Adrenal gland (tissue), 12 donors: ENCODE results near the gene PTPRN2. TPM values are rescaled to one million over a fixed set of nuclear protein-coding genes. Genes with fewer than 3 reads are reported as not detected.

Experiments used
- DNase-seq, 7 donors: peaks; one replicate each; pipeline ENCODE4 v3.0.0-alpha.2; 2019 to 2020
- H3K27ac ChIP-seq, 5 donors: fragments of 200-600 bp; sonication (generic) in 4 of 5; 1 replicate in 3 of 5; 2 replicates in 2 of 5; pipeline versions ENCODE4 v1.5.1 to v1.8.0; 2016 to 2020; ENCODE audit warnings: mild to moderate bottlenecking in 1 of 5
- H3K27me3 ChIP-seq: fragments of 200-600 bp; 2 replicates; pipeline ENCODE4 v1.8.0; 2021
- H3K36me3 ChIP-seq, 2 donors: fragments of 200-600 bp; replicated peaks in 1 of 2; 1 replicate in 1 of 2; 2 replicates in 1 of 2; pipeline versions ENCODE4 v1.5.1 to v1.8.0; 2018 to 2022
- H3K4me1 ChIP-seq, 2 donors: fragments of 200-600 bp; replicated peaks in 1 of 2; 1 replicate in 1 of 2; 2 replicates in 1 of 2; pipeline versions ENCODE4 v1.5.1 to v1.8.0; 2018 to 2021
- H3K4me3 ChIP-seq, 4 donors: fragments of 200-600 bp; sonication (generic) in 3 of 4; one replicate each; pipeline ENCODE4 v1.5.1; 2016 to 2018
- H3K9me3 ChIP-seq, 3 donors: fragments of 200-600 bp; sonication (generic) in 1 of 3; replicated peaks in 1 of 3; 1 replicate in 2 of 3; 2 replicates in 1 of 3; pipeline versions ENCODE4 v1.5.1 to v1.8.0; 2016 to 2021
- CTCF ChIP-seq, 6 experiments: fragments of 450-650 bp in 4 of 6; fragments of 200-600 bp in 2 of 6; sonication (generic) in 1 of 6; IDR thresholded peaks; 1 replicate in 5 of 6; 2 replicates in 1 of 6; pipeline versions ENCODE4 v1.5.1 to v1.8.0; 2016 to 2021; ENCODE audit warnings: antibody characterized with exemption in 6 of 6, mild to moderate bottlenecking in 2 of 6, moderate library complexity in 1 of 6
- POLR2A ChIP-seq, 2 donors: fragments of 450-650 bp; IDR thresholded peaks; one replicate each; pipeline ENCODE4 v1.6.1; 2017; ENCODE audit warnings: antibody characterized with exemption in 2 of 2, mild to moderate bottlenecking in 2 of 2, moderate library complexity in 1 of 2
- WGBS, 4 donors: extraction: QIAGEN DNeasy Blood & Tissue Kit in 2 of 4; methylation state at CpG; one replicate each; pipeline versions ENCODE4 v1.1.5 to v1.1.7; 2013 to 2017; 5-methylcytosine and 5-hydroxymethylcytosine counted together
- intact Hi-C, 2 donors: fragments of 100-400 bp; cut with DNase I; formaldehyde crosslinking; loops; one replicate each; pipeline versions ENCODE4 v1.14.1 to v1.15.0; 2022 to 2023
- polyA plus RNA-seq, 3 donors: library from polyadenylated mRNA; stranded (reverse); fragments of 200-250 nt in 2 of 3; fragments of 350-450 nt in 1 of 3; fragmentation: Illumina TruSeq in 1 of 3; extraction: RNeasy Lipid Tissue Mini Kit (QIAGEN cat#74804) in 1 of 3; gene quantifications; one replicate each; pipeline ENCODE4 v1.2.3, GENCODE V29; 2013 to 2014
- total RNA-seq, 9 donors: library from RNA; depleted of rRNA in 4 of 9; stranded (reverse); fragments of >200 nt in 4 of 9; fragments of 120-200 nt in 1 of 9; fragmentation: NEBNext Ultra II Directional in 1 of 9; extraction: Animal tissue kit (Norgen Biotek cat#: 25700) in 1 of 9; gene quantifications; one replicate each; pipeline versions ENCODE4 v1.1.0 to v1.2.4, GENCODE V29; 2013 to 2023
- donor health status: healthy with polysubstance abuse.
- donor health status: Bipolar disorder and iron deficiency.
- donor health status: DM: yes; HTN: yes; CAD: no.
- donor health status: DM: no; HTN: no; CAD: no.
- donor health status: DM: no; HTN: no; CAD: no.
- donor health status: DM: yes; HTN: yes; CAD: no.

PTPRN2 gene
- total and polyA plus RNA-seq, 12 donors = 2.2 to 16.2 (median 3.4) TPM

- Histone ChIP-seq H3K27me3 (no peaks in the 10 kb centered on the region), H3K9me3 (no peaks in the 10 kb centered on the region), H3K36me3 (no peaks in the 10 kb centered on the region), H3K4me3 (no peak overlapping the region), H3K4me1 (peaks cover 0 to 4% of the 10 kb centered on the region in 2 donors), H3K27ac (no peak overlapping the region)
- intact Hi-C loops = no loop called here
- DNase-seq = no peak
- TF ChIP-seq POLR2A (IDR thresholded peaks at IDR 0.05) = no peak
- no peak for TF ChIP-seq CTCF (IDR thresholded peaks at IDR 0.05)
- WGBS, 4 donors = 85 to 93% (median 91%) methylated on average over 4 to 21 of the region's 21 CpGs
These were observed 970.7 kb downstream of the PTPRN2 start for GRCh38 chr7:157616931-157617330.

GRCh38 chr7:157616426-157616825, 971.2 kb downstream of the PTPRN2 start:
- H3K36me3 ChIP-seq = no peaks in the 10 kb centered on the region
- intact Hi-C loops = no loop called here
- no peak overlapping the region for H3K27ac ChIP-seq
- no peak overlapping the region for H3K4me3 ChIP-seq
- peaks cover 0 to 4% of the 10 kb centered on the region in 2 donors for H3K4me1 ChIP-seq
- no peaks in the 10 kb centered on the region for H3K27me3 ChIP-seq
- WGBS, 4 donors = 43 to 51% (median 44%) methylated on average over 4 of the region's 4 CpGs
- no peak for DNase-seq
- TF ChIP-seq POLR2A (IDR thresholded peaks at IDR 0.05) = no peak
- no peak for TF ChIP-seq CTCF (IDR thresholded peaks at IDR 0.05)
- no peaks in the 10 kb centered on the region for H3K9me3 ChIP-seq

- 89 to 91% (median 90%) methylated on average over 12 to 17 of the region's 17 CpGs for WGBS, 4 donors
- intact Hi-C loops = no loop called here
- no peak for TF ChIP-seq CTCF (IDR thresholded peaks at IDR 0.05)
- no peak for TF ChIP-seq POLR2A (IDR thresholded peaks at IDR 0.05)
- no peak for DNase-seq
- H3K36me3 ChIP-seq = no peaks in the 10 kb centered on the region
- H3K9me3 ChIP-seq = no peaks in the 10 kb centered on the region
- no peaks in the 10 kb centered on the region for H3K27me3 ChIP-seq
- H3K4me3 ChIP-seq = no peak overlapping the region
- peaks cover 0 to 4% of the 10 kb centered on the region in 2 donors for H3K4me1 ChIP-seq
- no peak overlapping the region for H3K27ac ChIP-seq
These were observed 971.8 kb downstream of the PTPRN2 start for GRCh38 chr7:157615852-157616251.

GRCh38 chr7:157615101-157615817, 972.4 kb downstream of the PTPRN2 start:
- H3K36me3 ChIP-seq = no peaks in the 10 kb centered on the region
- peaks cover 0 to 4% of the 10 kb centered on the region in 2 donors for H3K4me1 ChIP-seq
- 77 to 85% (median 83%) methylated on average over 27 to 36 of the region's 36 CpGs for WGBS, 4 donors
- DNase-seq = no peak
- no peaks in the 10 kb centered on the region for H3K27me3 ChIP-seq
- intact Hi-C loops = no loop called here
- H3K27ac ChIP-seq = no peak overlapping the region
- H3K4me3 ChIP-seq = no peak overlapping the region
- no peaks in the 10 kb centered on the region for H3K9me3 ChIP-seq
- TF ChIP-seq CTCF (IDR thresholded peaks at IDR 0.05) (no peak), POLR2A (IDR thresholded peaks at IDR 0.05) (no peak)
